ENCODE measurements around the gene RAB28. TPM values are rescaled to one million over a fixed set of nuclear protein-coding genes. Genes with fewer than 3 reads are reported as not detected.
A peak's percentile ranks its signal among the peaks of the same experiment; 100 is the strongest.

Gene RAB28
- total RNA-seq, 1 donor from 2014 or later, result 19.5 TPM

GRCh38 chr4:13365195-13365594 lies 118.9 kb downstream of the RAB28 start:
- no peaks in the 10 kb centered on the region for H3K4me1 Mint-ChIP-seq
- H3K27me3 Mint-ChIP-seq, result no peaks in the 10 kb centered on the region
- no peak overlapping the region for H3K27ac Mint-ChIP-seq
- intact Hi-C loops (cut with micrococcal nuclease), result no loop called here
- H3K4me3 Mint-ChIP-seq, result no peak overlapping the region
- no peaks in the 10 kb centered on the region for H3K9me3 Mint-ChIP-seq
- no peak for DNase-seq
- H3K36me3 Mint-ChIP-seq (ENCODE audit: low read depth), result peaks cover 3% of the 10 kb centered on the region

GRCh38 chr4:13364653-13365052 lies 119.5 kb downstream of the RAB28 start:
- intact Hi-C loops (cut with micrococcal nuclease), result no loop called here
- Mint-ChIP-seq H3K4me3 (no peak overlapping the region), H3K4me1 (no peaks in the 10 kb centered on the region), H3K36me3 (ENCODE audit: low read depth) (peaks cover 3% of the 10 kb centered on the region), H3K9me3 (no peaks in the 10 kb centered on the region), H3K27ac (no peak overlapping the region), H3K27me3 (no peaks in the 10 kb centered on the region)
- no peak for DNase-seq

GRCh38 chr4:13364172-13364571 lies 120.0 kb downstream of the RAB28 start:
- Mint-ChIP-seq H3K27me3 (no peaks in the 10 kb centered on the region), H3K4me1 (no peaks in the 10 kb centered on the region), H3K27ac (no peak overlapping the region), H3K4me3 (no peak overlapping the region), H3K9me3 (no peaks in the 10 kb centered on the region), H3K36me3 (ENCODE audit: low read depth) (peaks cover 3% of the 10 kb centered on the region)
- no peak for DNase-seq
- intact Hi-C loops (cut with micrococcal nuclease), result no loop called here

GRCh38 chr4:13359809-13360208 lies 124.3 kb downstream of the RAB28 start:
- Mint-ChIP-seq H3K27ac (no peak overlapping the region), H3K9me3 (peaks cover 3% of the 10 kb centered on the region), H3K36me3 (ENCODE audit: low read depth) (peaks cover 2% of the 10 kb centered on the region), H3K4me1 (no peaks in the 10 kb centered on the region), H3K27me3 (no peaks in the 10 kb centered on the region), H3K4me3 (no peak overlapping the region)
- DNase-seq, result peak; percentile 30
- intact Hi-C loops (cut with micrococcal nuclease), result no loop called here

GRCh38 chr4:13355111-13355880 lies 128.8 kb downstream of the RAB28 start:
- H3K27me3 Mint-ChIP-seq, result no peaks in the 10 kb centered on the region
- H3K4me1 Mint-ChIP-seq, result no peaks in the 10 kb centered on the region
- H3K4me3 Mint-ChIP-seq, result no peak overlapping the region
- no peak for DNase-seq
- H3K27ac Mint-ChIP-seq, result no peak overlapping the region
- H3K36me3 Mint-ChIP-seq (ENCODE audit: low read depth), result no peaks in the 10 kb centered on the region
- intact Hi-C loops (cut with micrococcal nuclease), result no loop called here
- H3K9me3 Mint-ChIP-seq, result peaks cover 9% of the 10 kb centered on the region

GRCh38 chr4:13349096-13349495 lies 135.0 kb downstream of the RAB28 start:
- intact Hi-C loops (cut with micrococcal nuclease), result no loop called here
- no peaks in the 10 kb centered on the region for H3K4me1 Mint-ChIP-seq
- peaks cover 10% of the 10 kb centered on the region for H3K9me3 Mint-ChIP-seq
- no peak overlapping the region for H3K4me3 Mint-ChIP-seq
- DNase-seq, result no peak
- H3K36me3 Mint-ChIP-seq (ENCODE audit: low read depth), result no peaks in the 10 kb centered on the region
- no peaks in the 10 kb centered on the region for H3K27me3 Mint-ChIP-seq
- H3K27ac Mint-ChIP-seq, result no peak overlapping the region

GRCh38 chr4:13348216-13348615 lies 135.9 kb downstream of the RAB28 start:
- Mint-ChIP-seq H3K9me3 (peaks cover 7% of the 10 kb centered on the region), H3K36me3 (ENCODE audit: low read depth) (no peaks in the 10 kb centered on the region), H3K27ac (no peak overlapping the region), H3K27me3 (no peaks in the 10 kb centered on the region), H3K4me3 (no peak overlapping the region), H3K4me1 (no peaks in the 10 kb centered on the region)
- no peak for DNase-seq
- intact Hi-C loops (cut with micrococcal nuclease), result no loop called here

- intact Hi-C loops (cut with micrococcal nuclease), result no loop called here
- no peak for DNase-seq
- H3K27ac Mint-ChIP-seq, result no peak overlapping the region
- H3K27me3 Mint-ChIP-seq, result no peaks in the 10 kb centered on the region
- no peaks in the 10 kb centered on the region for H3K4me1 Mint-ChIP-seq
- H3K4me3 Mint-ChIP-seq, result no peak overlapping the region
- no peaks in the 10 kb centered on the region for H3K36me3 Mint-ChIP-seq (ENCODE audit: low read depth)
- peaks cover 4% of the 10 kb centered on the region for H3K9me3 Mint-ChIP-seq
Measured at GRCh38 chr4:13347517-13348125, 136.5 kb downstream of the RAB28 start.

- Mint-ChIP-seq H3K36me3 (ENCODE audit: low read depth) (no peaks in the 10 kb centered on the region), H3K27me3 (no peaks in the 10 kb centered on the region), H3K4me3 (no peak overlapping the region), H3K4me1 (no peaks in the 10 kb centered on the region), H3K27ac (no peak overlapping the region), H3K9me3 (peaks cover 1% of the 10 kb centered on the region)
- no peak for DNase-seq
- intact Hi-C loops (cut with micrococcal nuclease), result no loop called here
Measured at GRCh38 chr4:13344216-13344615, 139.9 kb downstream of the RAB28 start.

- H3K9me3 Mint-ChIP-seq, result no peaks in the 10 kb centered on the region
- no peaks in the 10 kb centered on the region for H3K36me3 Mint-ChIP-seq (ENCODE audit: low read depth)
- no peak for DNase-seq
- intact Hi-C loops (cut with micrococcal nuclease), result no loop called here
- H3K27me3 Mint-ChIP-seq, result no peaks in the 10 kb centered on the region
- no peak overlapping the region for H3K27ac Mint-ChIP-seq
- no peak overlapping the region for H3K4me3 Mint-ChIP-seq
- H3K4me1 Mint-ChIP-seq, result no peaks in the 10 kb centered on the region
Measured at GRCh38 chr4:13340672-13341071, 143.5 kb downstream of the RAB28 start.

GRCh38 chr4:13331827-13332226 lies 152.3 kb downstream of the RAB28 start:
- no peaks in the 10 kb centered on the region for H3K36me3 Mint-ChIP-seq (ENCODE audit: low read depth)
- no peak for DNase-seq
- H3K4me1 Mint-ChIP-seq, result no peaks in the 10 kb centered on the region
- no peaks in the 10 kb centered on the region for H3K27me3 Mint-ChIP-seq
- no peaks in the 10 kb centered on the region for H3K9me3 Mint-ChIP-seq
- intact Hi-C loops (cut with micrococcal nuclease), result no loop called here
- no peak overlapping the region for H3K4me3 Mint-ChIP-seq
- H3K27ac Mint-ChIP-seq, result no peak overlapping the region

- no peak overlapping the region for H3K4me3 Mint-ChIP-seq
- no peaks in the 10 kb centered on the region for H3K27me3 Mint-ChIP-seq
Measured at GRCh38 chr4:13329963-13330362, 154.2 kb downstream of the RAB28 start.

GRCh38 chr4:13329340-13329850 lies 154.7 kb downstream of the RAB28 start:
- Mint-ChIP-seq H3K27me3 (no peaks in the 10 kb centered on the region), H3K27ac (no peak overlapping the region), H3K9me3 (no peaks in the 10 kb centered on the region), H3K36me3 (ENCODE audit: low read depth) (no peaks in the 10 kb centered on the region), H3K4me1 (no peaks in the 10 kb centered on the region), H3K4me3 (no peak overlapping the region)
- no peak for DNase-seq
- intact Hi-C loops (cut with micrococcal nuclease), result loop anchor here (10.0 kb wide), 1 partner anchor 65 kb away; no protein-coding TSS in a partner anchor

More at GRCh38 chr4:13329963-13330362, 154.2 kb downstream of the RAB28 start:
- Mint-ChIP-seq H3K36me3 (ENCODE audit: low read depth) (no peaks in the 10 kb centered on the region), H3K4me1 (no peaks in the 10 kb centered on the region), H3K27ac (no peak overlapping the region), H3K9me3 (no peaks in the 10 kb centered on the region)
- DNase-seq, result no peak
- intact Hi-C loops (cut with micrococcal nuclease), result loop anchor here (10.0 kb wide), 1 partner anchor 65 kb away; no protein-coding TSS in a partner anchor

- no peaks in the 10 kb centered on the region for H3K36me3 Mint-ChIP-seq (ENCODE audit: low read depth)
- intact Hi-C loops (cut with micrococcal nuclease), result loop anchor here (10.0 kb wide), 1 partner anchor 64 kb away; no protein-coding TSS in a partner anchor
- H3K27ac Mint-ChIP-seq, result no peak overlapping the region
- no peak for DNase-seq
- no peak overlapping the region for H3K4me3 Mint-ChIP-seq
- no peaks in the 10 kb centered on the region for H3K4me1 Mint-ChIP-seq
- H3K9me3 Mint-ChIP-seq, result no peaks in the 10 kb centered on the region
- H3K27me3 Mint-ChIP-seq, result no peaks in the 10 kb centered on the region
Measured at GRCh38 chr4:13328591-13328990, 155.5 kb downstream of the RAB28 start.

Data from activated CD4-positive, alpha-beta T cell treated with anti-CD3 and anti-CD28 coated beads, Interleukin-2, amount 10 ng/mL, durations not matched to agents 24 days and 14 days (primary cell).